ENCODE results near the gene RPS19BP1.
"Not testable (repeated sequence)": the region's sequence is repeated elsewhere in the genome, so short reads cannot be mapped to it uniquely, and the experiment has no call there.

Gene RPS19BP1

GRCh38 chr22:39521106-39521885 is 11.3 kb downstream of the RPS19BP1 start:
- peaks cover 25% of the 10 kb centered on the region for H3K4me1 ChIP-seq (ENCODE audit: control insufficient read depth, insufficient read depth, low read depth, low read length)
- H3K79me1 ChIP-seq (replicated peaks; ENCODE audit: low read length, poor library complexity, severe bottlenecking): peaks cover 14% of the 10 kb centered on the region
- H3K36me3 ChIP-seq (ENCODE audit: control insufficient read depth in 1 of 2, insufficient read depth in 2 of 2, low read depth in 1 of 2, low read length in 2 of 2): peaks cover 47 to 52% of the 10 kb centered on the region in 2 experiments
- peak overlapping the region; percentile 39 for H2BK5ac ChIP-seq (ENCODE audit: low read depth, low read length, poor library complexity, severe bottlenecking)
- not testable (repeated sequence) for H2AK5ac ChIP-seq (ENCODE audit: low read length, severe bottlenecking); H4K8ac ChIP-seq (ENCODE audit: low read length); DNase-seq; H2BK12ac ChIP-seq (ENCODE audit: low read length in 2 of 2); H2BK15ac ChIP-seq (ENCODE audit: low read depth, poor library complexity, severe bottlenecking); H3K9me3 ChIP-seq (ENCODE audit: control insufficient read depth, low read length); H3K4ac ChIP-seq (ENCODE audit: low read depth in 1 of 2, low read length in 2 of 2); H2BK120ac ChIP-seq (ENCODE audit: low read depth, low read length); H2AFZ ChIP-seq (ENCODE audit: low read depth, low read length); H3K23ac ChIP-seq (ENCODE audit: low read length in 2 of 2); H4K91ac ChIP-seq (ENCODE audit: low read length); H3K27me3 ChIP-seq (ENCODE audit: control insufficient read depth in 1 of 2, insufficient read depth in 1 of 2, low read length in 2 of 2)
- peak overlapping the region; percentile 82 for H3K4me2 ChIP-seq (ENCODE audit: low read length, poor library complexity, severe bottlenecking)
- peak overlapping the region; percentile 97 to 99 for H3K18ac ChIP-seq (ENCODE audit: low read depth in 1 of 2, low read length in 2 of 2)
- peak overlapping the region in 1 of 2 experiments; percentile 78 for H3K14ac ChIP-seq (ENCODE audit: low read length in 2 of 2)
- peak overlapping the region; percentile 81 for H3K27ac ChIP-seq (ENCODE audit: low read length, poor library complexity, severe bottlenecking)
- H3K4me3 ChIP-seq (ENCODE audit: insufficient read depth in 1 of 2, low read depth in 1 of 2, low read length in 2 of 2): peak overlapping the region; percentile 87 to 97
- H3K9ac ChIP-seq (ENCODE audit: low read length): peak overlapping the region; percentile 100
- 3% methylated on average over 23 of the region's 28 CpGs for whole genome bisulfite sequencing

GRCh38 chr22:39520226-39521105 is 12.1 kb downstream of the RPS19BP1 start, which contains the start of gene ATF4:
Gene ATF4 (plus strand): TSS chr22:39520562. CDS start chr22:39521446, 884 bp downstream.
- Histone ChIP-seq H3K4me3 (ENCODE audit: insufficient read depth in 1 of 2, low read depth in 1 of 2, low read length in 2 of 2) (peak within 1 kb of the TSS; percentile 87 to 97), H3K36me3 (ENCODE audit: control insufficient read depth in 1 of 2, insufficient read depth in 2 of 2, low read depth in 1 of 2, low read length in 2 of 2) (peaks cover 46 to 61% of the 10 kb centered on the region in 2 experiments), H3K4me2 (ENCODE audit: low read length, poor library complexity, severe bottlenecking) (peak within 1 kb of the TSS; percentile 82), H4K8ac (ENCODE audit: low read length) (peak within 1 kb of the TSS; percentile 96), H3K23ac (ENCODE audit: low read length in 2 of 2) (peak within 1 kb of the TSS; percentile 8 to 92), H3K9ac (ENCODE audit: low read length) (peak within 1 kb of the TSS; percentile 100), H3K4me1 (ENCODE audit: control insufficient read depth, insufficient read depth, low read depth, low read length) (peaks cover 24% of the 10 kb centered on the region), H2BK12ac (ENCODE audit: low read length in 2 of 2) (peak within 1 kb of the TSS; percentile 2 to 11), H2BK15ac (ENCODE audit: low read depth, poor library complexity, severe bottlenecking) (peak within 1 kb of the TSS; percentile 97), H2AFZ (ENCODE audit: low read depth, low read length) (peak within 1 kb of the TSS; percentile 59), H3K27me3 (ENCODE audit: control insufficient read depth in 1 of 2, insufficient read depth in 1 of 2, low read length in 2 of 2) (no peaks in the 10 kb centered on the region), H3K27ac (ENCODE audit: low read length, poor library complexity, severe bottlenecking) (peak within 1 kb of the TSS; percentile 94), H4K91ac (ENCODE audit: low read length) (peak within 1 kb of the TSS; percentile 98), H2BK5ac (ENCODE audit: low read depth, low read length, poor library complexity, severe bottlenecking) (peak within 1 kb of the TSS; percentile 49), H3K14ac (ENCODE audit: low read length in 2 of 2) (peak within 1 kb of the TSS; percentile 96 to 97), H3K79me1 (replicated peaks; ENCODE audit: low read length, poor library complexity, severe bottlenecking) (peaks cover 17% of the 10 kb centered on the region), H2AK5ac (ENCODE audit: low read length, severe bottlenecking) (peak within 1 kb of the TSS; percentile 85), H2BK120ac (ENCODE audit: low read depth, low read length) (peak within 1 kb of the TSS; percentile 77), H3K4ac (ENCODE audit: low read depth in 1 of 2, low read length in 2 of 2) (peak within 1 kb of the TSS; percentile 98 to 99), H3K18ac (ENCODE audit: low read depth in 1 of 2, low read length in 2 of 2) (peak within 1 kb of the TSS; percentile 97 to 99), H3K9me3 (ENCODE audit: control insufficient read depth, low read length) (no peaks in the 10 kb centered on the region)
- under 1% methylated on average over 84 of the region's 86 CpGs for WGBS
- peak; percentile 77 for DNase-seq

- H3K23ac ChIP-seq (ENCODE audit: low read length in 2 of 2): peak overlapping the region in 1 of 2 experiments; percentile 18
- peak; percentile 100 for DNase-seq
- H3K9ac ChIP-seq (ENCODE audit: low read length): peak overlapping the region; percentile 100
- H3K27ac ChIP-seq (ENCODE audit: low read length, poor library complexity, severe bottlenecking): peak overlapping the region; percentile 94
- under 1% methylated on average over 47 of the region's 47 CpGs for WGBS
- H3K18ac ChIP-seq (ENCODE audit: low read depth in 1 of 2, low read length in 2 of 2): peak overlapping the region; percentile 85 to 93
- peak overlapping the region; percentile 49 for H2BK5ac ChIP-seq (ENCODE audit: low read depth, low read length, poor library complexity, severe bottlenecking)
- H3K4me1 ChIP-seq (ENCODE audit: control insufficient read depth, insufficient read depth, low read depth, low read length): peaks cover 19% of the 10 kb centered on the region
- H4K91ac ChIP-seq (ENCODE audit: low read length): peak overlapping the region; percentile 96
- peak overlapping the region; percentile 37 for H2AK5ac ChIP-seq (ENCODE audit: low read length, severe bottlenecking)
- H2AFZ ChIP-seq (ENCODE audit: low read depth, low read length): peak overlapping the region; percentile 59
- H3K4me3 ChIP-seq (ENCODE audit: insufficient read depth in 1 of 2, low read depth in 1 of 2, low read length in 2 of 2): peak overlapping the region; percentile 77 to 97
- H3K4ac ChIP-seq (ENCODE audit: low read depth in 1 of 2, low read length in 2 of 2): peak overlapping the region; percentile 71 to 89
- peak overlapping the region; percentile 82 for H4K8ac ChIP-seq (ENCODE audit: low read length)
- H3K9me3 ChIP-seq (ENCODE audit: control insufficient read depth, low read length): no peaks in the 10 kb centered on the region
- no peaks in the 10 kb centered on the region for H3K27me3 ChIP-seq (ENCODE audit: control insufficient read depth in 1 of 2, insufficient read depth in 1 of 2, low read length in 2 of 2)
- H2BK120ac ChIP-seq (ENCODE audit: low read depth, low read length): no peak overlapping the region
- H3K14ac ChIP-seq (ENCODE audit: low read length in 2 of 2): peak overlapping the region in 1 of 2 experiments; percentile 72
- H3K4me2 ChIP-seq (ENCODE audit: low read length, poor library complexity, severe bottlenecking): peak overlapping the region; percentile 72
- H2BK12ac ChIP-seq (ENCODE audit: low read length in 2 of 2): no peak overlapping the region
- H2BK15ac ChIP-seq (ENCODE audit: low read depth, poor library complexity, severe bottlenecking): peak overlapping the region; percentile 97
- H3K79me1 ChIP-seq (replicated peaks; ENCODE audit: low read length, poor library complexity, severe bottlenecking): peaks cover 19% of the 10 kb centered on the region
- H3K36me3 ChIP-seq (ENCODE audit: control insufficient read depth in 1 of 2, insufficient read depth in 2 of 2, low read depth in 1 of 2, low read length in 2 of 2): peaks cover 46 to 63% of the 10 kb centered on the region in 2 experiments
These were observed 12.8 kb downstream of the RPS19BP1 start for GRCh38 chr22:39519681-39520225.

Data from mesenchymal stem cell (in vitro differentiated cells and primary cell).